SK-N-SH treated with all-trans-retinoic acid at 6 μM for 48 hours (cell line): ENCODE data around the gene CWC15.

Experiments
- ATAC-seq: fragments of 200-7000 bp; cut with Tn5 transposase; 3 replicates; pipeline ENCODE4 v1.9.1; 2020; ENCODE audit warnings: mild to moderate bottlenecking, moderate library complexity
- ARNTL ChIP-seq: fragments of 450-650 bp; formaldehyde crosslinking; IDR thresholded peaks from 2 replicates; pipeline ENCODE4 v1.5.0; 2020; ENCODE audit warnings: low read depth, mild to moderate bottlenecking, moderate library complexity, borderline replicate concordance
- BACH2 ChIP-seq: fragments of 250-450 bp; sonication (Bioruptor Pico); IDR thresholded peaks from 2 replicates; pipeline ENCODE4 v1.9.0; 2021; ENCODE audit warnings: mild to moderate bottlenecking, borderline replicate concordance
- ISL1 ChIP-seq: fragments of 250-450 bp; sonication (Bioruptor Pico); IDR thresholded peaks from 2 replicates; pipeline ENCODE4 v2.1.2; 2022; ENCODE audit warnings: mild to moderate bottlenecking, moderate library complexity
- OSR1 ChIP-seq: fragments of 250-450 bp; sonication (Bioruptor Pico); IDR thresholded peaks from 2 replicates; pipeline ENCODE4 v1.8.0; 2022; ENCODE audit warnings: moderate library complexity, mild to moderate bottlenecking, inconsistent platforms
- PPARA ChIP-seq: fragments of 250-450 bp; sonication (Bioruptor Pico); IDR thresholded peaks from 2 replicates; pipeline ENCODE4 v1.5.0; 2020; ENCODE audit warnings: mild to moderate bottlenecking, borderline replicate concordance
- RARB ChIP-seq: fragments of 250-450 bp; sonication (Bioruptor Pico); IDR thresholded peaks from 2 replicates; pipeline ENCODE4 v1.8.0; 2021; ENCODE audit warnings: mild to moderate bottlenecking, moderate library complexity
- SNAI2 ChIP-seq: fragments of 250-450 bp; sonication (Bioruptor Pico); IDR thresholded peaks from 2 replicates; pipeline ENCODE4 v1.5.0; 2020; ENCODE audit warnings: mild to moderate bottlenecking, moderate library complexity
- TCF4 ChIP-seq: fragments of 250-450 bp; sonication (Bioruptor Pico); IDR thresholded peaks from 2 replicates; pipeline ENCODE4 v1.8.0; 2021; ENCODE audit warnings: mild to moderate bottlenecking, moderate library complexity, borderline replicate concordance
- TOX ChIP-seq: fragments of 250-450 bp; sonication (Bioruptor Pico); IDR thresholded peaks from 2 replicates; pipeline ENCODE4 v1.8.0; 2021; ENCODE audit warnings: mild to moderate bottlenecking, moderate library complexity, borderline replicate concordance
- ZC3H10 ChIP-seq: fragments of 250-450 bp; sonication (Bioruptor Pico); IDR thresholded peaks from 2 replicates; pipeline ENCODE4 v1.5.1; 2021; ENCODE audit warnings: mild to moderate bottlenecking, moderate library complexity
- ZFP3 ChIP-seq: fragments of 250-450 bp; sonication (Bioruptor Pico); IDR thresholded peaks from 2 replicates; pipeline ENCODE4 v1.5.0; 2020; ENCODE audit warnings: mild to moderate bottlenecking, moderate library complexity
- ZNF565 ChIP-seq: fragments of 450-650 bp; formaldehyde crosslinking; conservative IDR thresholded peaks from 2 replicates; pipeline ENCODE4 v1.5.0; 2020; ENCODE audit warnings: low read depth, mild to moderate bottlenecking, moderate library complexity
- ZNF70 ChIP-seq: fragments of 450-650 bp; formaldehyde crosslinking; IDR thresholded peaks from 2 replicates; pipeline ENCODE4 v1.5.0; 2020; ENCODE audit warnings: mild to moderate bottlenecking, moderate library complexity
- TF ChIP-seq, protein P1 (sequence below): fragments of 250-450 bp; sonication (Bioruptor Pico); IDR thresholded peaks from 2 replicates; pipeline ENCODE4 v1.5.0; 2020; ENCODE audit warnings: mild to moderate bottlenecking, moderate library complexity
- TF ChIP-seq, protein P2 (sequence below): fragments of 250-450 bp; sonication (Bioruptor Pico); IDR thresholded peaks from 2 replicates; pipeline ENCODE4 v1.5.1; 2020; ENCODE audit warnings: low read depth, mild to moderate bottlenecking, moderate library complexity
- TF ChIP-seq, protein P3 (sequence below): fragments of 250-450 bp; sonication (Bioruptor Pico); IDR thresholded peaks from 2 replicates; pipeline ENCODE4 v1.8.0; 2020; ENCODE audit warnings: mild to moderate bottlenecking, moderate library complexity, borderline replicate concordance
- TF ChIP-seq, protein P4 (sequence below): fragments of 250-450 bp; sonication (Bioruptor Pico); IDR thresholded peaks from 2 replicates; pipeline ENCODE4 v1.8.0; 2021; ENCODE audit warnings: low read depth, mild to moderate bottlenecking, moderate library complexity, borderline replicate concordance

The CWC15 gene

DNA sequence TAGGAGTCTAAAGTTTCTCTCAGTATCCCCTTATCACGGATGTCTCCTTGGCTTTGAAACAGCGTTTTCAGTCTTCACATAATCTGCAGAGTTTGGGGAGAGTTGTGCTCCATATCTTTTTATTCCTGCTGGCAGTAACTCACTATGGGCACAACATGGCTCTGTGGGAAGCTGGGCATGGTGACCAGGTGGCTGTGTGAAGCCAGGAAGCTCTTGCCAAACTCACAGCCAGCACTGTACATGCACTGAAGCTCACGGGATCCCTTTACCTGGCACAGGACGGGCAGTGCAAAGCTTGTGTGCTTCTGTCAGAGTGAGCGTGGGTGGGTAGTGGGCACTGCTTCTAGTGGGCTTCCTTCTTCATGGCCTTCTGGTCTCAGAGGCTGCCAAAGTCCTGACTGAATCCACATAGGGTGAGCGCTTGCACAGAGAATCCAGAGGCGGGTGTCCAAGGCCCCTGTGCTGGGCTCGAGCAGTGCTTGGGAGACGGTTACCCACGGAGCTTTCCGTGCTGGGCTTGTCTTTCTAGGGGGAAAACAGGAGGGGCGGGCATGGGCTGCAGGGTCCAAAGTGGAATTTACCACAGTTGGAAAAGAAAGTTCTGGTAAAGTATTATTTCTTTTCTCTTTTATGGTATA is 40.9 kb upstream of the CWC15 start (continued):
- TF ChIP-seq, protein P1, sequence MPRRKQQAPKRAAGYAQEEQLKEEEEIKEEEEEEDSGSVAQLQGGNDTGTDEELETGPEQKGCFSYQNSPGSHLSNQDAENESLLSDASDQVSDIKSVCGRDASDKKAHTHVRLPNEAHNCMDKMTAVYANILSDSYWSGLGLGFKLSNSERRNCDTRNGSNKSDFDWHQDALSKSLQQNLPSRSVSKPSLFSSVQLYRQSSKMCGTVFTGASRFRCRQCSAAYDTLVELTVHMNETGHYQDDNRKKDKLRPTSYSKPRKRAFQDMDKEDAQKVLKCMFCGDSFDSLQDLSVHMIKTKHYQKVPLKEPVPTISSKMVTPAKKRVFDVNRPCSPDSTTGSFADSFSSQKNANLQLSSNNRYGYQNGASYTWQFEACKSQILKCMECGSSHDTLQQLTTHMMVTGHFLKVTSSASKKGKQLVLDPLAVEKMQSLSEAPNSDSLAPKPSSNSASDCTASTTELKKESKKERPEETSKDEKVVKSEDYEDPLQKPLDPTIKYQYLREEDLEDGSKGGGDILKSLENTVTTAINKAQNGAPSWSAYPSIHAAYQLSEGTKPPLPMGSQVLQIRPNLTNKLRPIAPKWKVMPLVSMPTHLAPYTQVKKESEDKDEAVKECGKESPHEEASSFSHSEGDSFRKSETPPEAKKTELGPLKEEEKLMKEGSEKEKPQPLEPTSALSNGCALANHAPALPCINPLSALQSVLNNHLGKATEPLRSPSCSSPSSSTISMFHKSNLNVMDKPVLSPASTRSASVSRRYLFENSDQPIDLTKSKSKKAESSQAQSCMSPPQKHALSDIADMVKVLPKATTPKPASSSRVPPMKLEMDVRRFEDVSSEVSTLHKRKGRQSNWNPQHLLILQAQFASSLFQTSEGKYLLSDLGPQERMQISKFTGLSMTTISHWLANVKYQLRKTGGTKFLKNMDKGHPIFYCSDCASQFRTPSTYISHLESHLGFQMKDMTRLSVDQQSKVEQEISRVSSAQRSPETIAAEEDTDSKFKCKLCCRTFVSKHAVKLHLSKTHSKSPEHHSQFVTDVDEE, result no peak
- TF ChIP-seq, protein P2, sequence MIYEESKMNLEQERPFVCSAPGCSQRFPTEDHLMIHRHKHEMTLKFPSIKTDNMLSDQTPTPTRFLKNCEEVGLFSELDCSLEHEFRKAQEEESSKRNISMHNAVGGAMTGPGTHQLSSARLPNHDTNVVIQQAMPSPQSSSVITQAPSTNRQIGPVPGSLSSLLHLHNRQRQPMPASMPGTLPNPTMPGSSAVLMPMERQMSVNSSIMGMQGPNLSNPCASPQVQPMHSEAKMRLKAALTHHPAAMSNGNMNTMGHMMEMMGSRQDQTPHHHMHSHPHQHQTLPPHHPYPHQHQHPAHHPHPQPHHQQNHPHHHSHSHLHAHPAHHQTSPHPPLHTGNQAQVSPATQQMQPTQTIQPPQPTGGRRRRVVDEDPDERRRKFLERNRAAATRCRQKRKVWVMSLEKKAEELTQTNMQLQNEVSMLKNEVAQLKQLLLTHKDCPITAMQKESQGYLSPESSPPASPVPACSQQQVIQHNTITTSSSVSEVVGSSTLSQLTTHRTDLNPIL (CRISPR knock-in tag), result no peak
- no peak for TF ChIP-seq ARNTL (CRISPR knock-in tag)
- TF ChIP-seq ZC3H10 (CRISPR knock-in tag), result no peak
- TF ChIP-seq TCF4 (CRISPR knock-in tag), result no peak

DNA sequence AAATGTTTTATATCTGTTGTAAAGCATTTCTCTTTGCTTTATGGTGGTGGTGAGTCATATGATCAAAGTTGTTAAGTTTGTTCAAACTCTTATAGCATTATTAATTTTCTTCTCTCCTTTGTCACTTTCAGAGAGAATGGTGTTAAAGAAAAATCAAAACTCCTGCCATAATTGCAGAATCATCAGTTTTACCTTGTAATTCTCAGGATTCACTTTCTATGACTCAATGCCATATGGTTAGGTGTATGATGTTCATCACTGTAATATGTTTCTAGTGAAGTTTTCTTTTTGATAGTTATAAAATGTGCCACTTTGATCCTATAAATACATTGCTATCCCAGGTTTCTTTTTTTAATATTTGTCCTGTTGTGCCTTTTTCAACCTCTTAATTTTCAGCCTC is 38.0 kb upstream of the CWC15 start:
- no peak for ATAC-seq
- TF ChIP-seq BACH2 (CRISPR knock-in tag), result no peak
- no peak for TF ChIP-seq OSR1 (CRISPR knock-in tag)
- TF ChIP-seq ZNF70, result no peak
- no peak for TF ChIP-seq SNAI2 (CRISPR knock-in tag)

DNA sequence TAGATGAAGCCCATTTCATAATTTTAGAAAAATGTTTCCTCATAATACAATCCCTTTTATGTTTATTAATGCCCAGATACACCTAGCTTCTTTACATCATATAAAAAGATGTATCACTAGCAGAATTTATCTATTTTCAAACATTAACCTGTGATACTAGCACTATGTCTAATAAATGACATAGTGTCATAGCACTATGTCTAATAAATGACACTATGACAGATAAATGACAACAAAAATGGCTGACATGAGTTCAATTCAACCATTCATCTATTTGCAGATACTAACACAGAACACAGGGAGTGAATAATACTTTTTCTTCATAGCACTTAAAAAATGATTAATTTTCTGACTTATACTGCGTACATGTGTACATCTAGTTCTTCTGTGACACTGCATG is 32.3 kb upstream of the CWC15 start:
- TF ChIP-seq OSR1 (CRISPR knock-in tag), result no peak
- TF ChIP-seq SNAI2 (CRISPR knock-in tag), result no peak
- no peak for TF ChIP-seq TOX (CRISPR knock-in tag)
- TF ChIP-seq ZFP3 (CRISPR knock-in tag), result no peak
- TF ChIP-seq PPARA, result no peak
- no peak for TF ChIP-seq ISL1
- no peak for TF ChIP-seq RARB
- TF ChIP-seq ZNF565 (CRISPR knock-in tag), result no peak
- TF ChIP-seq, protein P3, sequence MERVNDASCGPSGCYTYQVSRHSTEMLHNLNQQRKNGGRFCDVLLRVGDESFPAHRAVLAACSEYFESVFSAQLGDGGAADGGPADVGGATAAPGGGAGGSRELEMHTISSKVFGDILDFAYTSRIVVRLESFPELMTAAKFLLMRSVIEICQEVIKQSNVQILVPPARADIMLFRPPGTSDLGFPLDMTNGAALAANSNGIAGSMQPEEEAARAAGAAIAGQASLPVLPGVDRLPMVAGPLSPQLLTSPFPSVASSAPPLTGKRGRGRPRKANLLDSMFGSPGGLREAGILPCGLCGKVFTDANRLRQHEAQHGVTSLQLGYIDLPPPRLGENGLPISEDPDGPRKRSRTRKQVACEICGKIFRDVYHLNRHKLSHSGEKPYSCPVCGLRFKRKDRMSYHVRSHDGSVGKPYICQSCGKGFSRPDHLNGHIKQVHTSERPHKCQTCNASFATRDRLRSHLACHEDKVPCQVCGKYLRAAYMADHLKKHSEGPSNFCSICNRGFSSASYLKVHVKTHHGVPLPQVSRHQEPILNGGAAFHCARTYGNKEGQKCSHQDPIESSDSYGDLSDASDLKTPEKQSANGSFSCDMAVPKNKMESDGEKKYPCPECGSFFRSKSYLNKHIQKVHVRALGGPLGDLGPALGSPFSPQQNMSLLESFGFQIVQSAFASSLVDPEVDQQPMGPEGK (CRISPR knock-in tag), result no peak
- ATAC-seq, result no peak

DNA sequence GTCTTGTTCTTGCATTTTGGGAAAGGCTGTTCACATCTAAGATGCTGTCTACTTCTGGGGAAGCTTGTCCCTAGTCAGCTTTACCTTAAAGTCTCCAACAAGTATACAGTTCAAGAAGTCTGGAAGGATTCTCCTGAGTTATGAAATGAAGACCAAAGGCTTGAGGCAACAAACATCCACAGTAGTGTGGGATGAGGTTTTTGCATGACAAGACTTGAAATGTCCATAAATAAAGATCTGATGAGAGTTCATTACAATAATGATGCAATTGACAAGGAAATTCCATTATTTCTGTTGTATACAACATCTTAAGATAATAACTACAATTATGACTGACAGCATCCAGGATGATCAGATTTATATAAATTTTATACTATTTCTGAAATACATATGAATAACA is 30.4 kb upstream of the CWC15 start:
- TF ChIP-seq TOX (CRISPR knock-in tag) (no peak), ZFP3 (CRISPR knock-in tag) (no peak), ARNTL (CRISPR knock-in tag) (no peak), SNAI2 (CRISPR knock-in tag) (no peak)
- TF ChIP-seq, protein P1, result no peak
- TF ChIP-seq, protein P4, sequence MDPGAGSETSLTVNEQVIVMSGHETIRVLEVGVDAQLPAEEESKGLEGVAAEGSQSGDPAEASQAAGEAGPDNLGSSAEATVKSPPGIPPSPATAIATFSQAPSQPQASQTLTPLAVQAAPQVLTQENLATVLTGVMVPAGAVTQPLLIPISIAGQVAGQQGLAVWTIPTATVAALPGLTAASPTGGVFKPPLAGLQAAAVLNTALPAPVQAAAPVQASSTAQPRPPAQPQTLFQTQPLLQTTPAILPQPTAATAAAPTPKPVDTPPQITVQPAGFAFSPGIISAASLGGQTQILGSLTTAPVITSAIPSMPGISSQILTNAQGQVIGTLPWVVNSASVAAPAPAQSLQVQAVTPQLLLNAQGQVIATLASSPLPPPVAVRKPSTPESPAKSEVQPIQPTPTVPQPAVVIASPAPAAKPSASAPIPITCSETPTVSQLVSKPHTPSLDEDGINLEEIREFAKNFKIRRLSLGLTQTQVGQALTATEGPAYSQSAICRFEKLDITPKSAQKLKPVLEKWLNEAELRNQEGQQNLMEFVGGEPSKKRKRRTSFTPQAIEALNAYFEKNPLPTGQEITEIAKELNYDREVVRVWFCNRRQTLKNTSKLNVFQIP (CRISPR knock-in tag), result no peak
- ATAC-seq, result no peak
